ENCODE results near the gene MYOM1.

GRCh38 chr18:3219241-3219630 lies 532 bp downstream of the MYOM1 start:
- no peak for TF ChIP-seq CTCF (conservative IDR thresholded peaks at IDR 0.05 in 1 of 2, IDR thresholded peaks at IDR 0.05 in 1 of 2; ENCODE audit: extremely low read depth in 1 of 2, insufficient read depth in 1 of 2, low read depth in 1 of 2, low read length in 2 of 2)
- TF ChIP-seq EZH2 (IDR thresholded peaks at IDR 0.05; ENCODE audit: borderline replicate concordance, low read length): no peak

Measured in mammary epithelial cell (primary cell).